ENCODE measurements around the gene NUP188. TPM values are rescaled to one million over a fixed set of nuclear protein-coding genes. Genes with fewer than 3 reads are reported as not detected.

The NUP188 gene
- total RNA-seq, 1 donor from 2014 or later, result 128 TPM

GRCh38 chr9:129007766-129008468, 60.4 kb downstream of the NUP188 start:
- no peak for TF ChIP-seq CTCF (conservative IDR thresholded peaks at IDR 0.05)
- DNase-seq (ENCODE audit: low read depth, low spot score), result no peak
- Mint-ChIP-seq H3K27ac (ENCODE audit: unreplicated experiment) (peak overlapping the region; percentile 78), H3K4me1 (peaks cover 5% of the 10 kb centered on the region), H3K4me3 (peak overlapping the region; percentile 44), H3K9me3 (no peaks in the 10 kb centered on the region), H3K27me3 (ENCODE audit: low read depth) (peaks cover 5% of the 10 kb centered on the region), H3K36me3 (ENCODE audit: low read depth) (peaks cover 8% of the 10 kb centered on the region)

DNA sequence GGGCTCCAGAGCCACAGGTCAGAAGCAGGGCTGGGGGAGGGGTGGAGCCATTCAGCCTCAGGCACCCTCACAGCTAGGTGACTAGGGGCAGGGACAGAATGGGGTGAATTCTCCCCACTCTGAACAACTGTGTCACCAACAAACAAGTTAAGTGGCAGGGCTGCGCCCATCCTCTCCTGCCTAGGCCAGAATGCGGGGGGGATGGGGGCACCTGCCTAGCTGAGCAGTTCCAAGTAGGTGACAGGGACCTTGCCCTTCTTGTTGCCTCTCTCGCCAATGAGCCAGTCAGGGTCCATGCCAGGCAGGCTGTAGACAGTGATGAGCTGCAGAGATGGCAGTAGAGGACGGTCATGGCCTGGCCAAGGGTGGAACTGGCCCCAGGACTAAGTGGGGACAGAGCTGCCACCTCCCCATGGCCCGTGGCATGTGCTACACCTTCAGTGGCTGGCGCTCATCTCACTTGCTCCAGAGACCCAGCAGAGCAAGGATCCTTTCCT, 61.0 kb downstream of the NUP188 start:
- no peak overlapping the region for H3K4me3 Mint-ChIP-seq
- no peak for TF ChIP-seq CTCF (conservative IDR thresholded peaks at IDR 0.05)
- peaks cover 5% of the 10 kb centered on the region for H3K27me3 Mint-ChIP-seq (ENCODE audit: low read depth)
- H3K36me3 Mint-ChIP-seq (ENCODE audit: low read depth), result peaks cover 4% of the 10 kb centered on the region
- peaks cover 5% of the 10 kb centered on the region for H3K4me1 Mint-ChIP-seq
- no peak overlapping the region for H3K27ac Mint-ChIP-seq (ENCODE audit: unreplicated experiment)
- DNase-seq (ENCODE audit: low read depth, low spot score), result no peak
- H3K9me3 Mint-ChIP-seq, result no peaks in the 10 kb centered on the region

DNA sequence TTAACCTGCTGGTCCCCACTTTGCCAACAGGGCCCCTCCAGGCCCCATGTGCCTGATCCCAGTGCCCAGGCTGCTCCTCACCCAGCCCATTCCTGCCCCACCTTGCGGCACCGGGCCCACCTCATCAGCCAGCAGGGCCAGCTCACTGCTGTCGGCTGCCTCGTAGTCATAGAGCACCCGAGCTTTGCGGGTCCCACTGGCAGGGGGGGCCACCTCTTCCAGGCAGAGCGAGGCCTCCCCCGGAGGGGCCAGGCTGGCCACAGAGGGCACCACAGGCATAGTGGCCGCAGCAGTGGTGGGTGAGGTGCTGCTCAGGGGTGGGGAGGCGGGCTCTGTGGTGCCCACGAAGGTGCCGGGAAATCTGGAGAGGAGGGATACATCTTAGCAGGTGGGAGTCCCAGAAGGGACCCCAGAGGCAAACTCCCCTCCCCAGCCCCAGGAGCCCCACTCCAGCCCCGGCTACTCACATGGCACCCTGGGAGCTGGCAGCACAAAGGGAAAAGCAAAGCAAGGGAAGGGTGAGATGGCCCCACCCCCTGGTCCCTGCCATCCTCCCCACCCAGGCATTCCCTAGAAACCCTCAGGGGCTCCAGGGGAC, 61.6 kb downstream of the NUP188 start:
- peaks cover 4% of the 10 kb centered on the region for H3K36me3 Mint-ChIP-seq (ENCODE audit: low read depth)
- H3K4me3 Mint-ChIP-seq, result no peak overlapping the region
- H3K27ac Mint-ChIP-seq (ENCODE audit: unreplicated experiment), result no peak overlapping the region
- no peaks in the 10 kb centered on the region for H3K9me3 Mint-ChIP-seq
- no peak for TF ChIP-seq CTCF (conservative IDR thresholded peaks at IDR 0.05)
- DNase-seq (ENCODE audit: low read depth, low spot score), result no peak
- H3K27me3 Mint-ChIP-seq (ENCODE audit: low read depth), result peaks cover 5% of the 10 kb centered on the region
- peaks cover 5% of the 10 kb centered on the region for H3K4me1 Mint-ChIP-seq

- no peaks in the 10 kb centered on the region for H3K9me3 Mint-ChIP-seq
- TF ChIP-seq CTCF (conservative IDR thresholded peaks at IDR 0.05), result no peak
- no peak overlapping the region for H3K27ac Mint-ChIP-seq (ENCODE audit: unreplicated experiment)
- no peak overlapping the region for H3K4me3 Mint-ChIP-seq
- H3K27me3 Mint-ChIP-seq (ENCODE audit: low read depth), result peaks cover 5% of the 10 kb centered on the region
- peaks cover 4% of the 10 kb centered on the region for H3K36me3 Mint-ChIP-seq (ENCODE audit: low read depth)
- DNase-seq (ENCODE audit: low read depth, low spot score), result no peak
- peaks cover 5% of the 10 kb centered on the region for H3K4me1 Mint-ChIP-seq
Observed at GRCh38 chr9:129009584-129010141, 62.2 kb downstream of the NUP188 start.

GRCh38 chr9:129010267-129010975, 62.9 kb downstream of the NUP188 start:
- DNase-seq (ENCODE audit: low read depth, low spot score), result no peak
- Mint-ChIP-seq H3K9me3 (no peaks in the 10 kb centered on the region), H3K36me3 (ENCODE audit: low read depth) (peaks cover 4% of the 10 kb centered on the region), H3K4me3 (no peak overlapping the region), H3K27ac (ENCODE audit: unreplicated experiment) (no peak overlapping the region), H3K27me3 (ENCODE audit: low read depth) (peaks cover 5% of the 10 kb centered on the region), H3K4me1 (peaks cover 5% of the 10 kb centered on the region)
- TF ChIP-seq CTCF (conservative IDR thresholded peaks at IDR 0.05), result no peak

Measured in neural crest cell (in vitro differentiated cells).